C4-2B (cell line): ENCODE results near the gene TRIM62.

ENCODE experiments used
- H3K27ac ChIP-seq: fragments of 450-650 bp; 2 replicates; pipeline ENCODE4 v1.5.1; 2017
- ZFX ChIP-seq: fragments of 450-650 bp; IDR thresholded peaks from 2 replicates; pipeline ENCODE4 v1.6.1; 2017
- TF ChIP-seq, protein P1 (sequence below): fragments of 450-650 bp; conservative IDR thresholded peaks from 2 replicates; pipeline ENCODE4 v1.5.1; 2017; ENCODE audit warnings: mild to moderate bottlenecking

TRIM62 gene

GRCh38 chr1:33096363-33097005, 85.4 kb downstream of the TRIM62 start:
- H3K27ac ChIP-seq = no peak overlapping the region
- TF ChIP-seq, protein P1, sequence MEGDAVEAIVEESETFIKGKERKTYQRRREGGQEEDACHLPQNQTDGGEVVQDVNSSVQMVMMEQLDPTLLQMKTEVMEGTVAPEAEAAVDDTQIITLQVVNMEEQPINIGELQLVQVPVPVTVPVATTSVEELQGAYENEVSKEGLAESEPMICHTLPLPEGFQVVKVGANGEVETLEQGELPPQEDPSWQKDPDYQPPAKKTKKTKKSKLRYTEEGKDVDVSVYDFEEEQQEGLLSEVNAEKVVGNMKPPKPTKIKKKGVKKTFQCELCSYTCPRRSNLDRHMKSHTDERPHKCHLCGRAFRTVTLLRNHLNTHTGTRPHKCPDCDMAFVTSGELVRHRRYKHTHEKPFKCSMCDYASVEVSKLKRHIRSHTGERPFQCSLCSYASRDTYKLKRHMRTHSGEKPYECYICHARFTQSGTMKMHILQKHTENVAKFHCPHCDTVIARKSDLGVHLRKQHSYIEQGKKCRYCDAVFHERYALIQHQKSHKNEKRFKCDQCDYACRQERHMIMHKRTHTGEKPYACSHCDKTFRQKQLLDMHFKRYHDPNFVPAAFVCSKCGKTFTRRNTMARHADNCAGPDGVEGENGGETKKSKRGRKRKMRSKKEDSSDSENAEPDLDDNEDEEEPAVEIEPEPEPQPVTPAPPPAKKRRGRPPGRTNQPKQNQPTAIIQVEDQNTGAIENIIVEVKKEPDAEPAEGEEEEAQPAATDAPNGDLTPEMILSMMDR = no peak
- TF ChIP-seq ZFX = no peak
